CD8-positive, alpha-beta memory T cell (primary cell): ENCODE results near the gene SLC25A39. TPM values are rescaled to one million over a fixed set of nuclear protein-coding genes. Genes with fewer than 3 reads are reported as not detected.

Experiments used
- CTCF ChIA-PET: fragments of 350-600 bp; sonication (Branson Sonifier 250); formaldehyde crosslinking; loops from one replicate; lab custom pipeline; 2021; ENCODE audit warnings: antibody characterized with exemption; lab: Charles Lee
- POLR2A ChIA-PET: fragments of 350-600 bp; sonication (Branson Sonifier 250); formaldehyde crosslinking; loops from one replicate; lab custom pipeline; 2021; ENCODE audit warnings: antibody characterized with exemption; lab: Charles Lee
- DNase-seq, 5 donors: peaks; one replicate each; pipeline versions ENCODE4 v3.0.0 to v3.0.0-alpha.2; 2020 to 2022; ENCODE audit warnings: mixed read lengths in 1 of 5
- H3K27ac ChIP-seq: one replicate; pipeline ENCODE4 v1.7.0; 2013; ENCODE audit warnings: low read depth, mild to moderate bottlenecking, low read length, moderate library complexity
- H3K27me3 ChIP-seq: 2 replicates; pipeline ENCODE4 v1.7.0; 2013; ENCODE audit warnings: low read length, mild to moderate bottlenecking; ENCODE audit not compliant: insufficient read depth, poor library complexity, severe bottlenecking
- H3K36me3 ChIP-seq: 2 replicates; pipeline ENCODE4 v1.7.0; 2013; ENCODE audit warnings: mild to moderate bottlenecking, low read length, moderate library complexity; ENCODE audit not compliant: insufficient read depth
- H3K4me1 ChIP-seq: 2 replicates; pipeline ENCODE4 v1.7.0; 2013; ENCODE audit warnings: mild to moderate bottlenecking, low read length, moderate library complexity; ENCODE audit not compliant: insufficient read depth
- H3K4me3 ChIP-seq: 2 replicates; pipeline ENCODE4 v1.7.0; 2013; ENCODE audit warnings: mild to moderate bottlenecking, low read length
- H3K9me3 ChIP-seq: 2 replicates; pipeline ENCODE4 v1.7.0; 2013; ENCODE audit warnings: mild to moderate bottlenecking, low read length
- H3K27ac Mint-ChIP-seq, 8 donors: one replicate each; pipeline ENCODE4 v1.8.0; 2020 to 2021; ENCODE audit warnings: mixed read lengths in 8 of 8, mild to moderate bottlenecking in 6 of 8, inconsistent platforms in 3 of 8, moderate library complexity in 3 of 8
- H3K27me3 Mint-ChIP-seq, 2 donors: one replicate each; pipeline ENCODE4 v1.8.0; 2020 to 2021; ENCODE audit warnings: mixed read lengths in 2 of 2, mild to moderate bottlenecking in 1 of 2, moderate library complexity in 1 of 2
- H3K36me3 Mint-ChIP-seq, 3 donors: one replicate each; pipeline ENCODE4 v1.8.0; 2020 to 2021; ENCODE audit warnings: mixed read lengths in 3 of 3, inconsistent platforms in 1 of 3, mild to moderate bottlenecking in 1 of 3
- H3K4me1 Mint-ChIP-seq, 3 donors: one replicate each; pipeline ENCODE4 v1.8.0; 2020 to 2021; ENCODE audit warnings: mixed read lengths in 3 of 3, inconsistent platforms in 1 of 3, mild to moderate bottlenecking in 1 of 3
- H3K4me3 Mint-ChIP-seq, 7 donors: one replicate each; pipeline ENCODE4 v1.8.0; 2020 to 2021; ENCODE audit warnings: mixed read lengths in 7 of 7, mild to moderate bottlenecking in 6 of 7, moderate library complexity in 4 of 7, inconsistent platforms in 2 of 7
- H3K9me3 Mint-ChIP-seq, 5 donors: one replicate each; pipeline ENCODE4 v1.8.0; 2020 to 2022; ENCODE audit warnings: mixed read lengths in 5 of 5, mild to moderate bottlenecking in 3 of 5, moderate library complexity in 2 of 5, inconsistent platforms in 1 of 5
- polyA plus RNA-seq: library from polyadenylated mRNA; unstranded; fragments of 300-500 nt; fragmentation: Illumina TruSeq; gene quantifications from one replicate; pipeline ENCODE4 v1.2.3, GENCODE V29; 2021
- total RNA-seq, 2 experiments: library from RNA; stranded (reverse); gene quantifications; one replicate each; pipeline ENCODE4 v1.2.3, GENCODE V29; 2021

SLC25A39 gene
- total and polyA plus RNA-seq, 3 experiments from 2014 or later, result 133 to 174 (median 159) TPM

- H3K9me3 Mint-ChIP-seq, result no peaks in the 10 kb centered on the region
- no peak overlapping the region for H3K27ac ChIP-seq
- H3K36me3 Mint-ChIP-seq, result peaks cover 3 to 46% (median 4%) of the 10 kb centered on the region in 3 donors
- H3K27me3 ChIP-seq, result no peaks in the 10 kb centered on the region
- peaks cover 23 to 26% (median 24%) of the 10 kb centered on the region in 3 donors for H3K4me1 Mint-ChIP-seq
- ChIA-PET POLR2A (no interaction called here), CTCF (interaction anchor here (0.9 kb wide), 1 partner anchor 113 kb away, joined by 4 read pairs; no protein-coding TSS in a partner anchor)
- no peaks in the 10 kb centered on the region for H3K36me3 ChIP-seq
- H3K27ac Mint-ChIP-seq, result peak overlapping the region in 2 of 8 donors; percentile 27 to 56
- no peak overlapping the region for H3K4me3 ChIP-seq
- no peaks in the 10 kb centered on the region for H3K9me3 ChIP-seq
- H3K4me1 ChIP-seq, result peaks cover 21% of the 10 kb centered on the region
- no peak for DNase-seq
- peaks cover 3 to 8% of the 10 kb centered on the region in 2 donors for H3K27me3 Mint-ChIP-seq
- peak overlapping the region; percentile 15 to 97 (median 53) for H3K4me3 Mint-ChIP-seq
Measured at GRCh38 chr17:44322236-44322895, 2.3 kb downstream of the SLC25A39 start.

DNA sequence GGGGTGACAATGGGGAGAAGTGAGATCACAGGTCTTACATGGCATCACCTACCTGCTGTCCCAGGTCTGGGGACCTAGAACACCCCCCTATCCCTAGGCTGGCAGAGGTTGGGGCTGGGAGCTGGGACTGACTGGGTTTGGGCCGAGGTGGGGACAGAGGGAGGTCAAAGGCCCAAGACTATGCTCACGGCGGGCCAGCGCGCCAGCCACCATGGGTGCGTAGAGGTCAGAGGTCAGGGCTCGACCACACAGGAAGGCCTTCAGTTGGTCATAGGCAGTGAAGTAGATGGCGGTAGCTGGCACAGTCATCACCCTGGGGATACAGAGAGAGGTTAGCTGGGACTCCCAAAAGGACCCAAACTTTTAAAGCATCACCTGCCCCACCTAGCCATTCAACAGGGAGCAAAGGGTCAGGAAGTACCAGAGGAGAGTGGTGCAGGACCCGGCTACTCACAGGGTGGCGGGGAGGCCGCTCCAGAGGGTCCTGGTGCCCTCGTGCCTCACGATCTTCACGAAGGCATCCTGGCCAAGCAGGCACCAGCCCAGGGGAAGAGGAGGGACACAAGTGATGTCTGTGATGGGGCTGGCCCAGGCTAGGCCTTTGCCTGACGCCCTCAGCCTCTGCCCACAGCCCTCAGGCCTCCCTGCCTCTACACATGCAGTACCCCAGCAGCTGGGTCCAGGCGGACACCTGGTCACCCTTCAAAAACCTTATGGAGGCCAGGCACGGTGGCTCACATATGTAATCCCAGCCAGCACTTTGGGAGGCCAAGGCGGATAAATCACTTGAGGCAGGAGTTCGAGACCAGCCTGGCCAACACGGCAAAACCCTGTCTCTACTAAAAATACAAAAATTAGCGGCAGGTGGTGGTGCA is 3.1 kb downstream of the SLC25A39 start:
- no peaks in the 10 kb centered on the region for H3K36me3 ChIP-seq
- POLR2A ChIA-PET, result interaction anchor here (0.9 kb wide), 1 partner anchor 103 kb away, joined by 4 read pairs; no protein-coding TSS in a partner anchor
- peaks cover 18% of the 10 kb centered on the region for H3K4me1 ChIP-seq
- Mint-ChIP-seq H3K27ac (no peak overlapping the region), H3K4me1 (peaks cover 21 to 22% (median 21%) of the 10 kb centered on the region in 3 donors), H3K9me3 (no peaks in the 10 kb centered on the region), H3K27me3 (peaks cover 9 to 16% of the 10 kb centered on the region in 2 donors), H3K4me3 (peak overlapping the region in 3 of 7 donors; percentile 10 to 50 (median 41)), H3K36me3 (peaks cover 3 to 46% (median 4%) of the 10 kb centered on the region in 3 donors)
- peaks cover 8% of the 10 kb centered on the region for H3K27me3 ChIP-seq
- H3K27ac ChIP-seq, result no peak overlapping the region
- CTCF ChIA-PET, result interaction anchor here (0.9 to 1.8 kb wide), 4 partner anchors 9 to 117 kb away, joined by 3 to 5 read pairs (median 4); no protein-coding TSS in a partner anchor
- DNase-seq, result no peak
- H3K4me3 ChIP-seq, result no peak overlapping the region
- no peaks in the 10 kb centered on the region for H3K9me3 ChIP-seq

GRCh38 chr17:44320066-44320465 is 4.6 kb downstream of the SLC25A39 start:
- DNase-seq, result no peak
- ChIA-PET POLR2A (no interaction called here), CTCF (interaction anchor here (1.3 to 1.8 kb wide), 4 partner anchors 10 to 116 kb away, joined by 3 to 5 read pairs (median 4); no protein-coding TSS in a partner anchor)
- peaks cover 23% of the 10 kb centered on the region for H3K4me1 ChIP-seq
- Mint-ChIP-seq H3K27ac (no peak overlapping the region), H3K27me3 (peaks cover 20% of the 10 kb centered on the region in 2 donors), H3K4me3 (no peak overlapping the region), H3K4me1 (peaks cover 21 to 27% (median 23%) of the 10 kb centered on the region in 3 donors), H3K9me3 (no peaks in the 10 kb centered on the region), H3K36me3 (peaks cover 3 to 37% (median 4%) of the 10 kb centered on the region in 3 donors)
- no peaks in the 10 kb centered on the region for H3K9me3 ChIP-seq
- H3K36me3 ChIP-seq, result no peaks in the 10 kb centered on the region
- H3K27me3 ChIP-seq, result peaks cover 17% of the 10 kb centered on the region
- H3K27ac ChIP-seq, result no peak overlapping the region
- H3K4me3 ChIP-seq, result no peak overlapping the region

DNA sequence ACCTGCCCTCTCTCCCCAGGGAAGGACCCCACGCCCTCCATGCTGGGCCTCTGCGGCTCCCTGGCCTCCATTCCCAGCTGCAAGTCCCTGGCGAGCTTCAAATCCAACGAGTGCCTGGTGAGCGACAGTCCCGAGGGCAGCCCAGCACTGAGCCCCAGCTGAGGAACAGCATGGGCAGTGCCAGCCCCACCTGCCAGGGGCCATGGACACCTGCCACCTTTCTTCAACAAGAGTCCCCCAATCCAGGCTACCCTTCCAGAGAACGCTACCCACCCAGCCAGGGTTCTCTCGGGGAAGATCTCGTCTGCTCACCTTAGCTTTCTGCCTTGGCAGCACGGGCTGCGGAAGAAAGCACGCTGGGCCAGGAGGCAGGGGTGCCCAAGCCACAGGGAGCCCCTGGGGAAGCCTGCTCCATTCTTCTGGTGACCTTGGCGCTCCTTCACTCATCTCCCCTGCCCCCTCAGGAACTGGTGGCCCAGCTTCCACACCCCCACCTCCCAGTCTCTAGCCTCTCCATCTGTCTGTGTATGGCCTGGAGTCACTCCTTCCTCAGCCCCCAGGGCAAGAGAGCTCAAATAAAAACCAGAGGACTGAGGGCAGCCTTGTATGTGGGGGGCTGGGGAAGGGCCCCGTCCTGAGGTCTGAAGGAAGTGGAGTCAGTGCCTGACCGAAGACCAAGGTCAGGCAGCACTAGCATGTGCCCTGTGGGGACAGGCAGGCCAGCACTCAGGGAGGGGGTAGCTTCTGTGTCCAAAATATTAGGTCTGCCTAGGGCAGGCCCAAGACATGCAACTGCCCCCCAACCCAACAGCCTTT is 6.3 kb downstream of the SLC25A39 start:
- Mint-ChIP-seq H3K27ac (peak overlapping the region in 1 of 8 donors; percentile 73), H3K27me3 (peaks cover 28 to 31% of the 10 kb centered on the region in 2 donors), H3K4me1 (peaks cover 14 to 21% (median 14%) of the 10 kb centered on the region in 3 donors), H3K4me3 (no peak overlapping the region), H3K36me3 (peaks cover 3 to 34% (median 4%) of the 10 kb centered on the region in 3 donors), H3K9me3 (no peaks in the 10 kb centered on the region)
- ChIA-PET CTCF (interaction anchor here (1.6 to 2.3 kb wide), 2 partner anchors 12 to 108 kb away, joined by 7 to 8 read pairs; no protein-coding TSS in a partner anchor), POLR2A (interaction anchor here (0.5 kb wide), 1 partner anchor 112 kb away, joined by 6 read pairs; no protein-coding TSS in a partner anchor)
- H3K27me3 ChIP-seq, result peaks cover 28% of the 10 kb centered on the region
- H3K36me3 ChIP-seq, result no peaks in the 10 kb centered on the region
- H3K9me3 ChIP-seq, result no peaks in the 10 kb centered on the region
- no peak for DNase-seq
- peaks cover 14% of the 10 kb centered on the region for H3K4me1 ChIP-seq
- H3K4me3 ChIP-seq, result no peak overlapping the region
- H3K27ac ChIP-seq, result no peak overlapping the region

GRCh38 chr17:44317545-44317944 is 7.1 kb downstream of the SLC25A39 start:
- no peak overlapping the region for H3K27ac ChIP-seq
- POLR2A ChIA-PET, result interaction anchor here (0.5 to 0.8 kb wide), 4 partner anchors 9 to 950 kb away, joined by 3 to 6 read pairs (median 4); no protein-coding TSS in a partner anchor
- peaks cover 3 to 33% (median 4%) of the 10 kb centered on the region in 3 donors for H3K36me3 Mint-ChIP-seq
- peak overlapping the region in 4 of 7 donors; percentile 16 to 62 (median 40) for H3K4me3 Mint-ChIP-seq
- CTCF ChIA-PET, result interaction anchor here (2.3 to 3.5 kb wide), 2 partner anchors 13 to 107 kb away, joined by 7 to 20 read pairs; no protein-coding TSS in a partner anchor
- H3K9me3 Mint-ChIP-seq, result no peaks in the 10 kb centered on the region
- H3K27me3 ChIP-seq, result peaks cover 28% of the 10 kb centered on the region
- no peaks in the 10 kb centered on the region for H3K9me3 ChIP-seq
- peaks cover 11% of the 10 kb centered on the region for H3K4me1 ChIP-seq
- H3K4me1 Mint-ChIP-seq, result peaks cover 10 to 19% (median 14%) of the 10 kb centered on the region in 3 donors
- H3K36me3 ChIP-seq, result no peaks in the 10 kb centered on the region
- H3K4me3 ChIP-seq, result no peak overlapping the region
- DNase-seq, result no peak
- peak overlapping the region in 1 of 8 donors; percentile 64 for H3K27ac Mint-ChIP-seq
- peaks cover 30 to 36% of the 10 kb centered on the region in 2 donors for H3K27me3 Mint-ChIP-seq

DNA sequence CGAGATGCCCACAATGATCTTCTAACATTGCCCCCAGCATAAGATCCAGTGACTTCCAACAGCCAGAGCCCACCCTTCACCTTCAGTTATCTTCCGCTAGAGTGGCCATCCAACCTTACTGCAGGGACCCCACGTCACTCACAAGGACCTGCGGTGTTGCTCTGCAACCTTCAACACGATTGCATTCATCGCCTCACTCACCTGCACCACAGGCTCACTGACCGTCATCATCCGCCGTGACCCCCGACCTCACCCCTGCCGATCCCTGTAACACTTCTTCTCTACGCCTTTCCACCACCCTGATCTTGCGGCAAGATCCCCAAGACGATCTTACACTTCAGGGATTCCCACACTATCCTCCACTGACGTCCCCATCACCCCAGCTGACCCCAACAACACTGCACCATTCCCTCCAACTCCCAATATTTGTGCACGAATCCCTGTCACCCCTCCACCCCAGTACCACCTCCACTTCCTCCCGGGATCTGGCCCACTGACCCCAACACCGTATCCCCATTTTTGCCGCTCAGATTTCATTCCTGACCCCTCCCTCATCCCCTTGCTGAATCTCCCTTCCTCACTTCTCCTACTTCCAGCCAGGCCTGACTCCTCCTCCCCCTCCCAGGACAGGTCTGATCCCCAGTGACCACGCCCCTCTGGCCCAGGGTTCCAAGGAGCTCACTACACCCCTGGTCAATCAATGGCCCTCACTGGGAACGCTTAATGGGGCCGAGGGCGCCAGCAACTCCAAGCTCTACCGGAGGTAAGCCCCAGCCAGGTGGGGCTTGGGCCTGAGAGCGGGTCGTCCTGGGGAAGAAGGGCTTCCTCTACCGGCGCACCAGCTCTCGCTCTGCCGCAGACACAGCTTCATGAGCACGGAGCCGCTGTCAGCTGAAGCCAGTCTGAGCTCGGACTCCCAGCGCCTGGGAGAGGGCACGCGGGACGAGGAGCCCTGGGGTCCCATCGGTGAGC is 8.6 kb downstream of the SLC25A39 start:
- peak overlapping the region; percentile 34 to 85 (median 71) for H3K4me3 Mint-ChIP-seq
- Histone ChIP-seq H3K36me3 (no peaks in the 10 kb centered on the region), H3K27ac (no peak overlapping the region), H3K4me1 (peaks cover 11% of the 10 kb centered on the region), H3K9me3 (no peaks in the 10 kb centered on the region), H3K27me3 (peaks cover 28% of the 10 kb centered on the region), H3K4me3 (no peak overlapping the region)
- H3K27ac Mint-ChIP-seq, result peak overlapping the region in 2 of 8 donors; percentile 52 to 66
- H3K27me3 Mint-ChIP-seq, result peaks cover 30 to 36% of the 10 kb centered on the region in 2 donors
- peaks cover 9 to 15% (median 14%) of the 10 kb centered on the region in 3 donors for H3K4me1 Mint-ChIP-seq
- H3K9me3 Mint-ChIP-seq, result no peaks in the 10 kb centered on the region
- no peak for DNase-seq
- POLR2A ChIA-PET, result interaction anchor here (0.5 to 1.4 kb wide), 2 partner anchors 13 to 100 kb away, joined by 3 to 4 read pairs; no protein-coding TSS in a partner anchor
- peaks cover 3 to 18% (median 4%) of the 10 kb centered on the region in 3 donors for H3K36me3 Mint-ChIP-seq
- CTCF ChIA-PET, result interaction anchor here (0.8 to 3.5 kb wide), 5 partner anchors 13 to 189 kb away, joined by 3 to 20 read pairs (median 7); no protein-coding TSS in a partner anchor
